Adrenal gland (tissue), 12 donors: ENCODE results near the gene TGFBR3. TPM values are rescaled to one million over a fixed set of nuclear protein-coding genes. Genes with fewer than 3 reads are reported as not detected.

Experiments used
- DNase-seq, 7 donors: peaks; one replicate each; pipeline ENCODE4 v3.0.0-alpha.2; 2019 to 2020
- H3K27ac ChIP-seq, 5 donors: fragments of 200-600 bp; sonication (generic) in 4 of 5; 1 replicate in 3 of 5; 2 replicates in 2 of 5; pipeline versions ENCODE4 v1.5.1 to v1.8.0; 2016 to 2020; ENCODE audit warnings: mild to moderate bottlenecking in 1 of 5
- H3K27me3 ChIP-seq: fragments of 200-600 bp; 2 replicates; pipeline ENCODE4 v1.8.0; 2021
- H3K36me3 ChIP-seq, 2 donors: fragments of 200-600 bp; replicated peaks in 1 of 2; 1 replicate in 1 of 2; 2 replicates in 1 of 2; pipeline versions ENCODE4 v1.5.1 to v1.8.0; 2018 to 2022
- H3K4me1 ChIP-seq, 2 donors: fragments of 200-600 bp; replicated peaks in 1 of 2; 1 replicate in 1 of 2; 2 replicates in 1 of 2; pipeline versions ENCODE4 v1.5.1 to v1.8.0; 2018 to 2021
- H3K4me3 ChIP-seq, 4 donors: fragments of 200-600 bp; sonication (generic) in 3 of 4; one replicate each; pipeline ENCODE4 v1.5.1; 2016 to 2018
- H3K9me3 ChIP-seq, 3 donors: fragments of 200-600 bp; sonication (generic) in 1 of 3; replicated peaks in 1 of 3; 1 replicate in 2 of 3; 2 replicates in 1 of 3; pipeline versions ENCODE4 v1.5.1 to v1.8.0; 2016 to 2021
- CTCF ChIP-seq, 6 experiments: fragments of 450-650 bp in 4 of 6; fragments of 200-600 bp in 2 of 6; sonication (generic) in 1 of 6; IDR thresholded peaks; 1 replicate in 5 of 6; 2 replicates in 1 of 6; pipeline versions ENCODE4 v1.5.1 to v1.8.0; 2016 to 2021; ENCODE audit warnings: antibody characterized with exemption in 6 of 6, mild to moderate bottlenecking in 2 of 6, moderate library complexity in 1 of 6
- POLR2A ChIP-seq, 2 donors: fragments of 450-650 bp; IDR thresholded peaks; one replicate each; pipeline ENCODE4 v1.6.1; 2017; ENCODE audit warnings: antibody characterized with exemption in 2 of 2, mild to moderate bottlenecking in 2 of 2, moderate library complexity in 1 of 2
- WGBS, 4 donors: extraction: QIAGEN DNeasy Blood & Tissue Kit in 2 of 4; methylation state at CpG; one replicate each; pipeline versions ENCODE4 v1.1.5 to v1.1.7; 2013 to 2017; 5-methylcytosine and 5-hydroxymethylcytosine counted together
- intact Hi-C, 2 donors: fragments of 100-400 bp; cut with DNase I; formaldehyde crosslinking; loops; one replicate each; pipeline versions ENCODE4 v1.14.1 to v1.15.0; 2022 to 2023
- polyA plus RNA-seq, 3 donors: library from polyadenylated mRNA; stranded (reverse); fragments of 200-250 nt in 2 of 3; fragments of 350-450 nt in 1 of 3; fragmentation: Illumina TruSeq in 1 of 3; extraction: RNeasy Lipid Tissue Mini Kit (QIAGEN cat#74804) in 1 of 3; gene quantifications; one replicate each; pipeline ENCODE4 v1.2.3, GENCODE V29; 2013 to 2014
- total RNA-seq, 9 donors: library from RNA; depleted of rRNA in 4 of 9; stranded (reverse); fragments of >200 nt in 4 of 9; fragments of 120-200 nt in 1 of 9; fragmentation: NEBNext Ultra II Directional in 1 of 9; extraction: Animal tissue kit (Norgen Biotek cat#: 25700) in 1 of 9; gene quantifications; one replicate each; pipeline versions ENCODE4 v1.1.0 to v1.2.4, GENCODE V29; 2013 to 2023
- donor health status: healthy with polysubstance abuse.
- donor health status: Bipolar disorder and iron deficiency.
- donor health status: DM: yes; HTN: yes; CAD: no.
- donor health status: DM: no; HTN: no; CAD: no.
- donor health status: DM: no; HTN: no; CAD: no.
- donor health status: DM: yes; HTN: yes; CAD: no.

The TGFBR3 gene
- total and polyA plus RNA-seq, 12 donors, result 13.9 to 340 (median 148) TPM

DNA sequence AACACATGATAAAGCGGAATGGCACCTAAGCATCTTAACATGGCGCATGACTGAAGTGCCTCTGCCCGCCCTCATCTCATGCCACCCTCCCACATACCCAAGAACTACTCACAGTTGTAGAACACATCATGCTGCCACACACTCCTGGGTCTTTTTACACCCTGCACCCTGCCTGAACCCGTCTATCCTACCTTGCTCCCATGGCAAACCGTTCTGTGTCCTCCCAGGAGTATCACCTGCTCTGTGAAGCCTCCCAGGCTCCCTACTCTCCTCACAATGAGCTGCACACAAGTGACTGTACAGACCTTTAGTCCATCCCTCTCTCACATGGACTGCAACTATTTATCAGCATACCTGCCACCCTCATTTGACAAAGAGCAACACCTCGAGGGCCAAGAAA is 144.0 kb downstream of the TGFBR3 start:
- DNase-seq, result no peak
- intact Hi-C loops, result no loop called here
- Histone ChIP-seq H3K36me3 (peaks cover 0 to 8% of the 10 kb centered on the region in 2 donors), H3K27me3 (no peaks in the 10 kb centered on the region), H3K4me3 (no peak overlapping the region), H3K9me3 (no peaks in the 10 kb centered on the region), H3K27ac (peak overlapping the region in 4 of 5 donors; percentile 2 to 69 (median 49)), H3K4me1 (peaks cover 37 to 60% of the 10 kb centered on the region in 2 donors)
- TF ChIP-seq CTCF (IDR thresholded peaks at IDR 0.05), result no peak
- TF ChIP-seq POLR2A (IDR thresholded peaks at IDR 0.05), result no peak
- WGBS, 4 donors, result 91 to 95% (median 94%) methylated on average over 6 of the region's 6 CpGs

GRCh38 chr1:91741301-91741700 is 144.7 kb downstream of the TGFBR3 start:
- peak overlapping the region in 4 of 5 donors; percentile 2 to 69 (median 49) for H3K27ac ChIP-seq
- H3K27me3 ChIP-seq, result no peaks in the 10 kb centered on the region
- H3K9me3 ChIP-seq, result no peaks in the 10 kb centered on the region
- H3K36me3 ChIP-seq, result peaks cover 0 to 8% of the 10 kb centered on the region in 2 donors
- no peak overlapping the region for H3K4me3 ChIP-seq
- intact Hi-C loops, result no loop called here
- DNase-seq, result no peak
- peaks cover 43 to 66% of the 10 kb centered on the region in 2 donors for H3K4me1 ChIP-seq
- WGBS, 4 donors, result 93 to 96% (median 95%) methylated on average over 5 of the region's 5 CpGs
- TF ChIP-seq POLR2A (IDR thresholded peaks at IDR 0.05) (no peak), CTCF (IDR thresholded peaks at IDR 0.05) (no peak)

DNA sequence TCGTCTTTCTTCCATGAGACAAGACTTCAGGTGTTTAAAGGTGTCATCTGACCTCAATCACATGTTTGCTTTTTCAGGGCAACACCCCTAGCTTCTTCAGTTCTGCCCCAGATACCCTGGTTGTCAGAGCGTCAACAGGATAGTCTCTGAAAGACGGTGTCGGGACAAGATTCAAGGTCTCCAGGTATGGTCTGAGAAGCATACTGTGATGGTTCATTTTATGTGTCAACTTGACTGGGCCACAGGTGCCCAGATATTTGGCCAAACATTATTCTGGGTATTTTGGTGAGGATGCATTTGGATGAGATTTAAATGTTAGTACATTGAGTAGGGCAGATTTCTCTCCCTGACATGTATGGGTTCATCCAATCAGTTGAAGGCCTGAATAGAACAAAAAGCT is 148.3 kb downstream of the TGFBR3 start:
- no peaks in the 10 kb centered on the region for H3K9me3 ChIP-seq
- peak overlapping the region; percentile 65 to 95 (median 86) for H3K27ac ChIP-seq
- intact Hi-C loops, result no loop called here
- DNase-seq, result no peak
- H3K4me1 ChIP-seq, result peaks cover 36 to 61% of the 10 kb centered on the region in 2 donors
- WGBS, 4 donors, result 84 to 90% (median 86%) methylated on average over 4 of the region's 4 CpGs
- H3K27me3 ChIP-seq, result no peaks in the 10 kb centered on the region
- H3K4me3 ChIP-seq, result no peak overlapping the region
- TF ChIP-seq CTCF (IDR thresholded peaks at IDR 0.05) (no peak), POLR2A (IDR thresholded peaks at IDR 0.05) (no peak)
- peaks cover 0 to 24% of the 10 kb centered on the region in 2 donors for H3K36me3 ChIP-seq

DNA sequence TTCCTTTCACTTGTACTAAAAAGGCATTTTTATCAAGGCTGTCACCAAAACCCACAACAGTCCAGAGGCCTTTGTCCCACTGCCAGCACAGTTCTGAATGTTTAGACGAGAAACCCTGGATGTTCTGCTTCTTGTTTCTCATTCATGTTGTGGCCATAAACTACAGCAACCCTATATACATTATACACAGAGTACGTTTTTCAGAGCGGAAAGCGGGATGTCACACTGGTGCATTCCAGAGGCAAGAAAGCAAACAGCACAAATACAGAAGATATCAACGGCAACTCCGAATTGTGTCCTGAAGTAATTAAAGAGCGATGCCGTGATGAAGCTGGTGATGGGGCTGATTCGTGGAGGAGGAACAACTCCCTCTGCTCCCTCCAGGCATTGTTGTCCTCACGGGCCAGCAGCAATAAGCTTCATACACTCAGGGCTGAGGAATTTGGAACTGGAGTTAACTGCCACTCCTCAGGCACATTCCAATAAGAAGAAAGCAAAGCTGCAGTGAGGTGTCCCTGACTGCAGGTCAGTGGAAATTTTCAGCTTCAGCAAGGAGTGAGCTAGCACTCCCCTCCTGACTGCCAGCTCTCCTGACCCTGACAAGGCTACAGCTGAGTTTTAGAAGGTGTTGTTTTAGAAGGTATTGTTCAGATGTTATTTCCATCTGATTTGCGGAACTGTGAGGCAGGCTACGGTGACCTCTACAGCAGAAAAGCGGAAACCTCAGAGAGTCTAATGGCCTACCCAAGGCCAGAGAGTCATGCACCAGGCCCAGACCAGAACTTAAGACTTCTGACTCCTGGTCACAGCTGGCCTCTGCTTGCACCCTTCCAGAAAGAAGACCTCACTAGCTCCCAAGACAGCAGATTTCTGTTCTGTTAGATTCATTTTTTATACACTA is 149.0 kb downstream of the TGFBR3 start:
- Histone ChIP-seq H3K27me3 (no peaks in the 10 kb centered on the region), H3K4me1 (peaks cover 34 to 61% of the 10 kb centered on the region in 2 donors), H3K36me3 (peaks cover 0 to 24% of the 10 kb centered on the region in 2 donors), H3K9me3 (no peaks in the 10 kb centered on the region), H3K4me3 (peak overlapping the region in 1 of 4 donors; percentile 35), H3K27ac (peak overlapping the region; percentile 65 to 95 (median 86))
- DNase-seq, result peak; percentile 66 to 93 (median 86)
- intact Hi-C loops, result no loop called here
- peak in 1 of 2 donors; percentile 92 for TF ChIP-seq POLR2A (IDR thresholded peaks at IDR 0.05)
- TF ChIP-seq CTCF (IDR thresholded peaks at IDR 0.05), result peak in 1 of 6 experiments; percentile 17
- WGBS, 4 donors, result 35 to 60% (median 39%) methylated on average over 12 to 13 of the region's 13 CpGs
